Stomach (tissue), 19 donors: ENCODE results near the gene FCN3. TPM values are rescaled to one million over a fixed set of nuclear protein-coding genes. Genes with fewer than 3 reads are reported as not detected.
A peak's percentile ranks its signal among the peaks of the same experiment; 100 is the strongest.

Source experiments
- DNase-seq, 2 donors: peaks; one replicate each; pipeline versions ENCODE4 v3.0.0 to v3.0.0-alpha.2; 2013 to 2019
- H3K27ac ChIP-seq, 5 donors: fragments of 200-600 bp in 4 of 5; sonication (generic) in 4 of 5; one replicate each; pipeline ENCODE4 v1.5.1; 2013 to 2019; ENCODE audit warnings: mild to moderate bottlenecking in 1 of 5, moderate library complexity in 1 of 5
- H3K27me3 ChIP-seq, 3 donors: fragments of 200-600 bp; sonication (generic); one replicate each; pipeline ENCODE4 v1.5.1; 2017 to 2019; ENCODE audit warnings: mixed run types in 1 of 3
- H3K36me3 ChIP-seq, 4 donors: fragments of 200-600 bp; sonication (generic); 1 replicate in 3 of 4; 2 replicates in 1 of 4; pipeline ENCODE4 v1.5.1; 2016 to 2019
- H3K4me1 ChIP-seq, 4 donors: fragments of 200-600 bp; sonication (generic); one replicate each; pipeline ENCODE4 v1.5.1; 2016 to 2019
- H3K4me3 ChIP-seq, 4 donors: fragments of 200-600 bp; sonication (generic) in 3 of 4; one replicate each; pipeline ENCODE4 v1.5.1; 2016 to 2019; ENCODE audit warnings: mild to moderate bottlenecking in 1 of 4
- H3K9me3 ChIP-seq, 4 donors: fragments of 200-600 bp; sonication (generic); one replicate each; pipeline ENCODE4 v1.5.1; 2016 to 2019
- EP300 ChIP-seq: sonication (generic); formaldehyde crosslinking; IDR thresholded peaks from one replicate; pipeline ENCODE4 v1.6.1; 2017; ENCODE audit warnings: antibody characterized with exemption
- POLR2A ChIP-seq, 4 donors: fragments of 450-650 bp; IDR thresholded peaks; one replicate each; pipeline ENCODE4 v1.6.1; 2016; ENCODE audit warnings: antibody characterized with exemption in 4 of 4, control low read depth in 2 of 4, mild to moderate bottlenecking in 1 of 4, moderate library complexity in 1 of 4
- POLR2AphosphoS5 ChIP-seq, 3 donors: sonication (generic); formaldehyde crosslinking; IDR thresholded peaks; one replicate each; pipeline ENCODE4 v1.6.1; 2016; ENCODE audit warnings: antibody characterized with exemption in 3 of 3
- WGBS, 5 donors: extraction: QIAGEN DNeasy Blood & Tissue Kit in 3 of 5; methylation state at CpG; one replicate each; pipeline versions ENCODE4 v1.1.5 to v1.1.7; 2013 to 2018; 5-methylcytosine and 5-hydroxymethylcytosine counted together
- intact Hi-C: fragments of 100-400 bp; cut with DNase I; formaldehyde crosslinking; loops from one replicate; pipeline ENCODE4 v1.15.1; 2023; ENCODE audit warnings: low total_unique reads
- long read RNA-seq, 10 donors: transcript quantifications; one replicate each; lab custom pipeline, GENCODE V29; 2026
- polyA plus RNA-seq, 3 donors: library from polyadenylated mRNA; stranded (reverse); fragments of 200-250 nt; gene quantifications; one replicate each; pipeline ENCODE4 v1.2.3, GENCODE V29; 2013
- total RNA-seq, 5 donors: library from RNA; depleted of rRNA; stranded (reverse); fragments of >200 nt; gene quantifications; one replicate each; pipeline versions ENCODE4 v1.1.0 to v1.2.3, GENCODE V29; 2014 to 2016
- TF ChIP-seq, protein P1 (sequence below), 7 experiments: fragments of 450-650 bp in 4 of 7; fragments of 200-600 bp in 3 of 7; sonication (generic) in 3 of 7; IDR thresholded peaks; one replicate each; pipeline ENCODE4 v1.5.1; 2016 to 2019; ENCODE audit warnings: antibody characterized with exemption in 7 of 7, control low read depth in 2 of 7, mild to moderate bottlenecking in 1 of 7
- donor health status: healthy with polysubstance abuse.
- donor health status: Bipolar disorder and iron deficiency.
- donor health status: healthy.

FCN3 gene
- total RNA-seq, result 10 to 100 TPM in 1 of 5 donors, 1 to 10 TPM in 1, under 1 TPM in 1, not detected in 2; 0.55 to 15.2 (median 2.8) TPM
- polyA plus RNA-seq, result 10 to 100 TPM in 1 of 3 donors, 1 to 10 TPM in 2; 4.1 to 10.8 (median 5.0) TPM
- long read RNA-seq, donor 1, result 0 reads
- long read RNA-seq, donor 2, result 0 reads
- long read RNA-seq, donor 3, result 0 reads
- long read RNA-seq, donor 4, result 0 reads
- long read RNA-seq, donor 5, result 0 reads
- long read RNA-seq, donor 6, result 0 reads
- long read RNA-seq, donor 7, result 0 reads
- long read RNA-seq, donor 8, result 0 reads
- long read RNA-seq, donor 9, result 0 reads
- long read RNA-seq, donor 10, result 0 reads

DNA sequence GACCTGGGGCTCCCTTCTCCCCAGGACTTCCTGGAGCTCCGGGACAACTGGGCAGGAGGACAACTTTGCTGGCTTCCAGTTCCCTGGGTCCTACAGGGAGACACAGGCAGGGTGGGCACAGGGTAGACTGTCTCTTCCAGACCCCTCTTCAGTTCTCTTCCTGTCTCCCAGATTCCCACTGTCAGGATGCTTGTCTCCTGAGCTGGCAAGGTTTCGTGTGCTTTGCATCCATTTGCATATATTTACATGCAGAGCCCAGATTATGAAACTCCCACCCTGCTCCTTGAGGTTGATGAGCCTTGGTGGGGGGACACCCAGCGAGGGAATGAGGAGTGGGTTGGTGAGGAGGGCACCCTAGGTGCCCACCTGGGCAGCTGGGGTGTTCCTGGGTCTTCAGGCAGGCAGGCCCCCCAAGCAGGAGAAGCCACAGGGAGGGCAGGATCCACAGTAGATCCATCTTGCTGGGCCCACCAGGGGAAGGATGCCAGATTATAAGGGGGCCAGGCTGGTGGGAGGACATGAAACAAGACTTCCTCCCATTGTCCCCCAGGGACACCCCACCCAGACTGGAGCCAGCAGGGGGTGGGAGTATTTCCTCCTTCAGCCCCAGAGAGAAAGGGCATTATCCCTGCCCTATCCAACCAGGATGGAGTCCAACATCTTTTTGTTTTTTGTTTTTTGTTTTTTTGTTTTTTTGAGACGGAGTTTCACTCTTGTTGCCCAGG lies at the start of gene FCN3:
TSS of gene FCN3 (minus strand) at position 463 of the 725 bp plus-strand sequence. CDS start at position 457, 6 bp downstream.
- H3K9me3 ChIP-seq, result no peaks in the 10 kb centered on the region
- H3K36me3 ChIP-seq, result no peaks in the 10 kb centered on the region
- 77 to 81% (median 79%) methylated on average over 4 of the region's 4 CpGs for WGBS, 5 donors
- H3K27ac ChIP-seq, result no peak within 1 kb of the TSS
- TF ChIP-seq POLR2A (IDR thresholded peaks at IDR 0.05) (no peak), POLR2AphosphoS5 (IDR thresholded peaks at IDR 0.05) (no peak), EP300 (no peak)
- TF ChIP-seq, protein P1, sequence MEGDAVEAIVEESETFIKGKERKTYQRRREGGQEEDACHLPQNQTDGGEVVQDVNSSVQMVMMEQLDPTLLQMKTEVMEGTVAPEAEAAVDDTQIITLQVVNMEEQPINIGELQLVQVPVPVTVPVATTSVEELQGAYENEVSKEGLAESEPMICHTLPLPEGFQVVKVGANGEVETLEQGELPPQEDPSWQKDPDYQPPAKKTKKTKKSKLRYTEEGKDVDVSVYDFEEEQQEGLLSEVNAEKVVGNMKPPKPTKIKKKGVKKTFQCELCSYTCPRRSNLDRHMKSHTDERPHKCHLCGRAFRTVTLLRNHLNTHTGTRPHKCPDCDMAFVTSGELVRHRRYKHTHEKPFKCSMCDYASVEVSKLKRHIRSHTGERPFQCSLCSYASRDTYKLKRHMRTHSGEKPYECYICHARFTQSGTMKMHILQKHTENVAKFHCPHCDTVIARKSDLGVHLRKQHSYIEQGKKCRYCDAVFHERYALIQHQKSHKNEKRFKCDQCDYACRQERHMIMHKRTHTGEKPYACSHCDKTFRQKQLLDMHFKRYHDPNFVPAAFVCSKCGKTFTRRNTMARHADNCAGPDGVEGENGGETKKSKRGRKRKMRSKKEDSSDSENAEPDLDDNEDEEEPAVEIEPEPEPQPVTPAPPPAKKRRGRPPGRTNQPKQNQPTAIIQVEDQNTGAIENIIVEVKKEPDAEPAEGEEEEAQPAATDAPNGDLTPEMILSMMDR (IDR thresholded peaks at IDR 0.05), result no peak
- intact Hi-C loops, result no loop called here
- peaks cover 0 to 4% (median 0%) of the 10 kb centered on the region in 4 donors for H3K4me1 ChIP-seq
- no peaks in the 10 kb centered on the region for H3K27me3 ChIP-seq
- DNase-seq, result no peak
- no peak within 1 kb of the TSS for H3K4me3 ChIP-seq

DNA sequence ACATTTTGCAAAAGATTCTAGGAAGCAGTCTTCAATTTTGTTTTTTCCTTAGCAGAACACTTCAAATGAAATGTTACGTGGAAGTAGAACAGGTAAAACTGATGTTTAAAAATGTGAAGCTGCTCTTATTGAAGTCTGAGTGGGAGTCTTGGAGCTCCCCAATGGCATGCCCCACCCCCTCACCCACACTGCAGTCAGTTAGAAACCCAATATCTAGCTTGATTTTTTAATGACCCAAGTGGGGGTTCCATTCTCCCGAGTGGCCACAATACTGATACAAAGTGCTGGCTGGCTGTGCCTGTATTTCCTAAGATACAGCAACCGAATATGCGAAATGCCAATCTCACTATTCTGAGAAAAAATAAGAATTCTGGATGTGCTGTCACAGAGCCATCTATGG lies 49.1 kb upstream of the FCN3 start:
- peaks cover 31 to 95% (median 66%) of the 10 kb centered on the region in 4 donors for H3K4me1 ChIP-seq
- H3K9me3 ChIP-seq, result no peaks in the 10 kb centered on the region
- H3K36me3 ChIP-seq, result peaks cover 15 to 46% (median 40%) of the 10 kb centered on the region in 4 donors
- 89 to 96% (median 94%) methylated on average over 4 of the region's 4 CpGs for WGBS, 5 donors
- peak overlapping the region in 1 of 5 donors; percentile 14 for H3K27ac ChIP-seq
- no peaks in the 10 kb centered on the region for H3K27me3 ChIP-seq
- DNase-seq, result no peak
- H3K4me3 ChIP-seq, result no peak overlapping the region
- intact Hi-C loops, result no loop called here
- TF ChIP-seq, protein P1 (IDR thresholded peaks at IDR 0.05), result no peak
- TF ChIP-seq EP300 (no peak), POLR2AphosphoS5 (IDR thresholded peaks at IDR 0.05) (no peak), POLR2A (IDR thresholded peaks at IDR 0.05) (no peak)

DNA sequence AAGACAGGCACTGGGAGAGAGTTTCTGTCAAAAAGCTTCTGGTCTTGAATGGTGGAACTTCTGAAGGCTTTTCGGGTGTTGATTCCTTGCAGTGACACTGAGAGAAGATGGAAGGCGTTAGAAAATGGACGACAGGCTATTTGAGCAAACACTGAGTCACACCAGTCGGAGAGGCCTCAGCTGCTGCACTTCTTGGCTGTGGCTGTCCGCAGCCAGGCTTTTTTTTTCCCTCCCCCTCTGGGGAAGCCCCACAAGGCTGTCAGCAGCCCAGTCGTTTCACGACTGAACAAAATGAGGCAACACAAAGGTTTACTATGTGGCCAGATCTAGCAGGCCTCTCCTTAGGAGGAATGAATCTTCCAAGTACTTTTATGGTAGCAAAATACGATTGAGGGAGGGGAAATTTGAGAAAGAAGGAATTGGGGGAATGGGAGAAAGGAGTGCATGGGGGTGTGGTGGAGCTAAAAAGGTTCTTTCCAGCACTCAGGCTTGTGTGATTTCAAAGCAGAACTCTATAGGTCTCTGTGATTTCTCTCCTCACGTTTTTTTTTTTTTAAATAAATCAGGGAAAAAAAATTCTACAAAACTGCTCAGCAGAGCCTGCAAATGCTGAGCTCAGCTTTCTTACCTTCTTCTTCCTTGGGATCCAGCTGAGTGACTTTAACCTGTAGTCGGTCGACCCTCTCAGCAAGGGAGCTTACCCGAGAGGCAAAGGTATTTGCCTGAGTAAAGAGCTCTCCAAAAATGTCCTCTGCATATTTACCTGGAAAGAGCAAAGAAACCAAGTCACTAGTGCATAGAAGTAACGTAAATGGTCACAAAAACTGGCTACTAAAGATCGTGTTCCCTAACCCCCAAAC lies 43.9 kb upstream of the FCN3 start:
- H3K27ac ChIP-seq, result peak overlapping the region; percentile 60 to 83 (median 80)
- no peaks in the 10 kb centered on the region for H3K27me3 ChIP-seq
- no peaks in the 10 kb centered on the region for H3K9me3 ChIP-seq
- peaks cover 48 to 52% (median 50%) of the 10 kb centered on the region in 4 donors for H3K36me3 ChIP-seq
- intact Hi-C loops, result no loop called here
- no peak overlapping the region for H3K4me3 ChIP-seq
- peak; percentile 71 to 92 for DNase-seq
- no peak for TF ChIP-seq POLR2A (IDR thresholded peaks at IDR 0.05)
- TF ChIP-seq EP300, result no peak
- TF ChIP-seq, protein P1 (IDR thresholded peaks at IDR 0.05), result no peak
- peak; percentile 62 to 83 (median 69) for TF ChIP-seq POLR2AphosphoS5 (IDR thresholded peaks at IDR 0.05)
- H3K4me1 ChIP-seq, result peaks cover 27 to 79% (median 54%) of the 10 kb centered on the region in 4 donors
- 18 to 30% (median 23%) methylated on average over 14 of the region's 14 CpGs for WGBS, 5 donors

DNA sequence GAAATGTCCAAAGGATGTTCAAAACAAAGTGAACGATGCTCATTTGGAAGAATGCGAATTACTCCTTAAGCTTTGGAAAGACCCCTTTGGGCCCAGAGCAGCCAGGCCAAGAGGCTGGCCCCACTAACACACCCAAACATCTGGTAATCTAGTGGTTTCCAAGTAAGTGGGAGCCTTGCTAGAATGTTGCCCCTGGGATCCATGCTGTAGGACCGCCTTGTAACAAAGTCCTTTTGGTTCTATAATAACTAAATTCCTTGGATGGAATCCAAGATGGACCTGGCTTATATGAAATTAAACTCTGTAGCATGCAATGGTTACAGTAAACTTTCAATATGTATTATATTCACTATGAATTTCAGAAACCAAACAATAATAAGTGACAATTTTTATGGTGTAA lies 43.1 kb upstream of the FCN3 start:
- H3K36me3 ChIP-seq, result peaks cover 56 to 60% (median 58%) of the 10 kb centered on the region in 4 donors
- TF ChIP-seq, protein P1 (IDR thresholded peaks at IDR 0.05), result no peak
- TF ChIP-seq POLR2AphosphoS5 (IDR thresholded peaks at IDR 0.05), result no peak
- no peak for TF ChIP-seq POLR2A (IDR thresholded peaks at IDR 0.05)
- TF ChIP-seq EP300, result no peak
- H3K4me1 ChIP-seq, result peaks cover 27 to 77% (median 54%) of the 10 kb centered on the region in 4 donors
- H3K27ac ChIP-seq, result peak overlapping the region in 4 of 5 donors; percentile 72 to 83 (median 80)
- DNase-seq, result no peak
- intact Hi-C loops, result no loop called here
- no peak overlapping the region for H3K4me3 ChIP-seq
- 77 to 91% (median 85%) methylated on average over 3 of the region's 3 CpGs for WGBS, 5 donors
- H3K27me3 ChIP-seq, result no peaks in the 10 kb centered on the region
- H3K9me3 ChIP-seq, result no peaks in the 10 kb centered on the region
